BLaER1 treated with 17β-estradiol and CSF1 and Interleukin-3, amounts not matched to agents 10 nM and 100 nM (cell line): ENCODE measurements around the gene COPS4.
"Not testable (repeated sequence)": the region's sequence is repeated elsewhere in the genome, so short reads cannot be mapped to it uniquely, and the experiment has no call there.

Experiments used
- H3K27ac ChIP-seq, 11 experiments: shearing (Covaris generic); formaldehyde crosslinking; 2 replicates each; pipeline ENCODE4 v1.8.1; 2022
- H3K27me3 ChIP-seq, 11 experiments: shearing (Covaris generic); formaldehyde crosslinking; 2 replicates each; pipeline ENCODE4 v1.8.1; 2022
- H3K36me3 ChIP-seq, 11 experiments: shearing (Covaris generic); formaldehyde crosslinking; 2 replicates each; pipeline ENCODE4 v1.8.1; 2022
- H3K4me1 ChIP-seq, 10 experiments: shearing (Covaris generic); formaldehyde crosslinking; 2 replicates each; pipeline ENCODE4 v1.8.1; 2022
- H3K4me2 ChIP-seq, 11 experiments: shearing (Covaris generic); formaldehyde crosslinking; 2 replicates each; pipeline ENCODE4 v1.8.1; 2022
- H3K4me3 ChIP-seq, 10 experiments: shearing (Covaris generic); formaldehyde crosslinking; 2 replicates each; pipeline ENCODE4 v1.8.1; 2022
- H3K9ac ChIP-seq, 11 experiments: shearing (Covaris generic); formaldehyde crosslinking; 2 replicates each; pipeline ENCODE4 v1.8.1; 2022
- H3K9me3 ChIP-seq, 11 experiments: shearing (Covaris generic); formaldehyde crosslinking; replicated peaks in 1 of 11; 2 replicates each; pipeline ENCODE4 v1.8.1; 2022
- H4K20me1 ChIP-seq, 11 experiments: shearing (Covaris generic); formaldehyde crosslinking; 2 replicates each; pipeline ENCODE4 v1.8.1; 2022
- Cebpa-rat ChIP-seq, 11 experiments: shearing (Covaris generic); IDR thresholded peaks; 2 replicates each; pipeline ENCODE4 v1.8.1; 2022

The COPS4 gene

GRCh38 chr4:83019794-83020494, 15.0 kb upstream of the COPS4 start:
- Histone ChIP-seq H3K4me2 (peak overlapping the region in 4 of 11 experiments; percentile 7 to 37 (median 30); a peak in 7 of 22 replicates), H3K27me3 (no peaks in the 10 kb centered on the region), H3K27ac (no peak overlapping the region), H4K20me1 (no peaks in the 10 kb centered on the region), H3K9me3 (peaks cover 14 to 23% (median 16%) of the 10 kb centered on the region in 11 experiments), H3K4me1 (peaks cover 4 to 19% (median 12%) of the 10 kb centered on the region in 10 experiments; a peak in 16 of 20 replicates), H3K9ac (no peak overlapping the region), H3K4me3 (no peak overlapping the region), H3K36me3 (peaks cover 0 to 4% (median 0%) of the 10 kb centered on the region in 11 experiments; a peak in 1 of 22 replicates)
- no peak for TF ChIP-seq Cebpa-rat (IDR thresholded peaks at IDR 0.05)

- Histone ChIP-seq H3K4me3 (no peak overlapping the region), H3K27ac (peak overlapping the region in 2 of 11 experiments; percentile 13 to 32; a peak in 2 of 22 replicates), H3K4me1 (peaks cover 19 to 36% (median 25%) of the 10 kb centered on the region in 10 experiments; a peak in 19 of 20 replicates), H3K9me3 (peaks cover 27 to 46% (median 35%) of the 10 kb centered on the region in 11 experiments), H3K27me3 (no peaks in the 10 kb centered on the region), H3K4me2 (peak overlapping the region in 2 of 11 experiments; percentile 28 to 48; a peak in 4 of 22 replicates), H4K20me1 (no peaks in the 10 kb centered on the region), H3K9ac (no peak overlapping the region), H3K36me3 (peaks cover 0 to 4% (median 0%) of the 10 kb centered on the region in 11 experiments; a peak in 1 of 22 replicates)
- no peak for TF ChIP-seq Cebpa-rat (IDR thresholded peaks at IDR 0.05)
Observed at GRCh38 chr4:83022724-83023450, 12.1 kb upstream of the COPS4 start.

- Histone ChIP-seq H3K4me1 (peaks cover 19 to 36% (median 25%) of the 10 kb centered on the region in 10 experiments; a peak in 19 of 20 replicates), H3K9me3 (peaks cover 27 to 46% (median 35%) of the 10 kb centered on the region in 11 experiments)
- not testable (repeated sequence) for H3K27me3 ChIP-seq, H3K4me2 ChIP-seq, H3K9ac ChIP-seq, H3K27ac ChIP-seq, H3K4me3 ChIP-seq, H4K20me1 ChIP-seq, H3K36me3 ChIP-seq
Observed at GRCh38 chr4:83023599-83023998, 11.4 kb upstream of the COPS4 start.

- H3K36me3 ChIP-seq: peaks cover 0 to 4% (median 0%) of the 10 kb centered on the region in 11 experiments; a peak in 1 of 22 replicates
- H3K9ac ChIP-seq: no peak overlapping the region
- no peak for TF ChIP-seq Cebpa-rat (IDR thresholded peaks at IDR 0.05)
Observed at GRCh38 chr4:83024233-83024632, 10.8 kb upstream of the COPS4 start.

GRCh38 chr4:83025563-83025962, 9.4 kb upstream of the COPS4 start:
- H3K4me3 ChIP-seq: peak overlapping the region in 3 of 10 experiments; percentile 15 to 18 (median 16); a peak in 4 of 20 replicates
- peak overlapping the region in 10 of 11 experiments; percentile 18 to 70 (median 54); a peak in 19 of 22 replicates for H3K4me2 ChIP-seq
- H3K27ac ChIP-seq: peak overlapping the region in 9 of 11 experiments; percentile 22 to 76 (median 65); a peak in 16 of 22 replicates
- TF ChIP-seq Cebpa-rat (IDR thresholded peaks at IDR 0.05): no peak
- no peaks in the 10 kb centered on the region for H3K27me3 ChIP-seq
- H4K20me1 ChIP-seq: no peaks in the 10 kb centered on the region
- H3K9me3 ChIP-seq: peaks cover 27 to 46% (median 35%) of the 10 kb centered on the region in 11 experiments
- peak overlapping the region in 6 of 11 experiments; percentile 21 to 59 (median 43); a peak in 5 of 22 replicates for H3K9ac ChIP-seq
- H3K4me1 ChIP-seq: peaks cover 12 to 25% (median 19%) of the 10 kb centered on the region in 10 experiments; a peak in 19 of 20 replicates
- H3K36me3 ChIP-seq: peaks cover 0 to 4% (median 0%) of the 10 kb centered on the region in 11 experiments; a peak in 1 of 22 replicates

More at GRCh38 chr4:83024233-83024632, 10.8 kb upstream of the COPS4 start:
- Histone ChIP-seq H3K4me2 (no peak overlapping the region), H3K27ac (no peak overlapping the region; a peak in 1 of 22 replicates), H3K9me3 (peaks cover 27 to 46% (median 35%) of the 10 kb centered on the region in 11 experiments), H3K27me3 (no peaks in the 10 kb centered on the region), H3K4me1 (peaks cover 19 to 36% (median 25%) of the 10 kb centered on the region in 10 experiments; a peak in 19 of 20 replicates), H4K20me1 (no peaks in the 10 kb centered on the region), H3K4me3 (peak overlapping the region in 3 of 10 experiments; percentile 10 to 33 (median 13); a peak in 2 of 20 replicates)

GRCh38 chr4:83028976-83029375, 6.0 kb upstream of the COPS4 start:
- H3K36me3 ChIP-seq: peaks cover 0 to 4% (median 0%) of the 10 kb centered on the region in 11 experiments; a peak in 1 of 22 replicates
- H3K4me2 ChIP-seq: no peak overlapping the region
- H4K20me1 ChIP-seq: no peaks in the 10 kb centered on the region
- no peaks in the 10 kb centered on the region for H3K27me3 ChIP-seq
- no peak overlapping the region for H3K9ac ChIP-seq
- H3K4me3 ChIP-seq: no peak overlapping the region
- peaks cover 0 to 22% (median 15%) of the 10 kb centered on the region in 10 experiments; a peak in 16 of 20 replicates for H3K4me1 ChIP-seq
- peaks cover 21 to 33% (median 29%) of the 10 kb centered on the region in 11 experiments for H3K9me3 ChIP-seq
- no peak overlapping the region for H3K27ac ChIP-seq
- no peak for TF ChIP-seq Cebpa-rat (IDR thresholded peaks at IDR 0.05)

- Histone ChIP-seq H3K4me2 (no peak overlapping the region), H4K20me1 (no peaks in the 10 kb centered on the region), H3K4me1 (peaks cover 0 to 22% (median 15%) of the 10 kb centered on the region in 10 experiments; a peak in 16 of 20 replicates), H3K4me3 (no peak overlapping the region), H3K27ac (no peak overlapping the region), H3K36me3 (0 out of 22 replicates have a peak, but pooled peaks cover 0 to under 1% (median 0%) of the 10 kb centered on the region in 11 experiments), H3K27me3 (no peaks in the 10 kb centered on the region), H3K9me3 (peaks cover 14 to 26% (median 22%) of the 10 kb centered on the region in 11 experiments), H3K9ac (no peak overlapping the region)
- no peak for TF ChIP-seq Cebpa-rat (IDR thresholded peaks at IDR 0.05)
Observed at GRCh38 chr4:83029688-83030087, 5.3 kb upstream of the COPS4 start.

- Histone ChIP-seq H3K9me3 (no peaks in the 10 kb centered on the region), H3K36me3 (peaks cover 0 to 20% (median 9%) of the 10 kb centered on the region in 11 experiments; a peak in 9 of 22 replicates), H3K9ac (peak overlapping the region in 4 of 11 experiments; percentile 8 to 84 (median 28); a peak in 5 of 22 replicates), H3K27ac (no peak overlapping the region), H3K4me1 (peaks cover 15 to 24% (median 19%) of the 10 kb centered on the region in 10 experiments), H3K27me3 (no peaks in the 10 kb centered on the region), H3K4me3 (no peak overlapping the region; a peak in 1 of 20 replicates), H3K4me2 (peak overlapping the region; percentile 19 to 96 (median 90); a peak in 21 of 22 replicates), H4K20me1 (peaks cover 0 to 36% (median 5%) of the 10 kb centered on the region in 11 experiments; a peak in 7 of 22 replicates)
- no peak for TF ChIP-seq Cebpa-rat (IDR thresholded peaks at IDR 0.05)
Observed at GRCh38 chr4:83036991-83037665, 2.1 kb downstream of the COPS4 start.
